IMR-90 (cell line): ENCODE measurements around the gene C10orf90. TPM values are rescaled to one million over a fixed set of nuclear protein-coding genes. Genes with fewer than 3 reads are reported as not detected.

ENCODE experiments used
- ATAC-seq: fragments of 200-7000 bp; cut with Tn5 transposase; 2 replicates; pipeline ENCODE4 v1.9.1; 2020; ENCODE audit warnings: low read depth, mild to moderate bottlenecking, moderate library complexity
- BruUV-seq: library from RNA; stranded (reverse); fragments of 400-500 nt; replicated peaks from 2 replicates; lab custom pipeline; 2021; lab: Mats Ljungman, UMichigan
- CTCF ChIA-PET: fragments of 300-600 bp; formaldehyde crosslinking; extraction: SDS; loops from one replicate; lab custom pipeline; 2021; ENCODE audit warnings: antibody characterized with exemption; lab: Yijun Ruan, JAX
- POLR2A ChIA-PET: fragments of 300-600 bp; sonication (Branson Sonifier 250); formaldehyde crosslinking; loops from one replicate; lab custom pipeline; 2022; ENCODE audit warnings: antibody characterized with exemption; ENCODE audit not compliant: unreplicated experiment; lab: Charles Lee
- DNase-seq: peaks from one replicate; pipeline ENCODE4 v3.0.0; 2013
- H2AFZ ChIP-seq: replicated peaks from 2 replicates; pipeline ENCODE3; 2013; ENCODE audit warnings: low read length, mild to moderate bottlenecking; ENCODE audit not compliant: poor library complexity
- H2AK5ac ChIP-seq: 2 replicates; pipeline ENCODE4 v1.6.1; 2013; ENCODE audit warnings: low read depth, low read length, inconsistent platforms
- H2AK9ac ChIP-seq: replicated peaks from 2 replicates; pipeline ENCODE3; 2013; ENCODE audit warnings: mild to moderate bottlenecking, low read depth, low read length, moderate library complexity; ENCODE audit not compliant: poor library complexity
- H2BK120ac ChIP-seq: 2 replicates; pipeline ENCODE4 v1.6.1; 2013; ENCODE audit warnings: low read depth, low read length, inconsistent platforms
- H2BK15ac ChIP-seq: 3 replicates; pipeline ENCODE4 v1.6.1; 2013; ENCODE audit warnings: low read depth, low read length, inconsistent platforms
- H2BK20ac ChIP-seq: 2 replicates; pipeline ENCODE4 v1.6.1; 2013; ENCODE audit warnings: low read depth, mild to moderate bottlenecking, inconsistent platforms, low read length, moderate library complexity
- H2BK5ac ChIP-seq: 2 replicates; pipeline ENCODE4 v1.6.1; 2013; ENCODE audit warnings: mild to moderate bottlenecking, low read depth, low read length, inconsistent platforms; ENCODE audit not compliant: poor library complexity, severe bottlenecking
- H3K14ac ChIP-seq: replicated peaks from 2 replicates; pipeline ENCODE4 v1.6.1; 2013; ENCODE audit warnings: low read depth, low read length, inconsistent platforms
- H3K18ac ChIP-seq: 2 replicates; pipeline ENCODE4 v1.6.1; 2013; ENCODE audit warnings: low read depth, low read length, control low read depth
- H3K23ac ChIP-seq: 2 replicates; pipeline ENCODE4 v1.6.1; 2013; ENCODE audit warnings: low read depth, low read length, inconsistent platforms
- H3K27ac ChIP-seq: 2 replicates; pipeline ENCODE4 v1.5.1; 2013; ENCODE audit warnings: mild to moderate bottlenecking, control low read depth, low read length; ENCODE audit not compliant: insufficient read depth
- H3K27me3 ChIP-seq: 2 replicates; pipeline ENCODE4 v1.6.1; 2013; ENCODE audit warnings: low read length; ENCODE audit not compliant: control insufficient read depth, insufficient read depth
- H3K36me3 ChIP-seq: 2 replicates; pipeline ENCODE4 v1.6.1; 2013; ENCODE audit warnings: low read length, mixed read lengths; ENCODE audit not compliant: control insufficient read depth, insufficient read depth
- H3K4ac ChIP-seq: 2 replicates; pipeline ENCODE4 v1.6.1; 2013; ENCODE audit warnings: low read depth, low read length, inconsistent platforms
- H3K4me1 ChIP-seq: 2 replicates; pipeline ENCODE4 v1.6.1; 2013; ENCODE audit warnings: low read length, mixed read lengths; ENCODE audit not compliant: control insufficient read depth, insufficient read depth
- H3K4me2 ChIP-seq: 2 replicates; pipeline ENCODE4 v1.6.1; 2013; ENCODE audit warnings: low read depth, mild to moderate bottlenecking, control low read depth, low read length, moderate library complexity
- H3K4me3 ChIP-seq: 2 replicates; pipeline ENCODE4 v1.5.1; 2013; ENCODE audit warnings: low read depth, mild to moderate bottlenecking, control low read depth, low read length, moderate library complexity; ENCODE audit not compliant: insufficient read depth
- H3K56ac ChIP-seq: 2 replicates; pipeline ENCODE4 v1.6.1; 2013; ENCODE audit warnings: low read length, inconsistent platforms; ENCODE audit not compliant: insufficient read depth; ENCODE audit errors: extremely low read depth
- H3K79me1 ChIP-seq, 2 experiments: 2 replicates each; pipeline ENCODE4 v1.6.1; 2013; ENCODE audit warnings: low read length in 2 of 2, inconsistent platforms in 1 of 2, low read depth in 1 of 2
- H3K9ac ChIP-seq: 2 replicates; pipeline ENCODE4 v1.6.1; 2013; ENCODE audit warnings: low read depth, low read length, control low read depth
- H3K9me1 ChIP-seq: 2 replicates; pipeline ENCODE4 v1.6.1; 2013; ENCODE audit warnings: low read length, inconsistent platforms; ENCODE audit not compliant: insufficient read depth
- H3K9me3 ChIP-seq: 2 replicates; pipeline ENCODE4 v1.6.1; 2013; ENCODE audit warnings: low read length; ENCODE audit not compliant: control insufficient read depth, insufficient read depth
- H4K20me1 ChIP-seq: 2 replicates; pipeline ENCODE4 v1.6.1; 2013; ENCODE audit warnings: low read length, inconsistent platforms; ENCODE audit not compliant: insufficient read depth
- H4K5ac ChIP-seq: 2 replicates; pipeline ENCODE4 v1.6.1; 2013; ENCODE audit warnings: mild to moderate bottlenecking, low read depth, low read length, control low read depth
- H4K8ac ChIP-seq, 2 experiments: 2 replicates each; pipeline ENCODE4 v1.6.1; 2013; ENCODE audit warnings: low read depth in 2 of 2, low read length in 2 of 2, control low read depth in 1 of 2, inconsistent platforms in 1 of 2
- H4K91ac ChIP-seq: 2 replicates; pipeline ENCODE4 v1.6.1; 2013; ENCODE audit warnings: low read depth, low read length, inconsistent platforms; ENCODE audit not compliant: insufficient read depth
- RAD21 ChIP-seq: IDR thresholded peaks from 2 replicates; pipeline ENCODE4 v1.6.1; 2012; ENCODE audit warnings: low read length, improper control_type of control experiment
- WGBS, 2 experiments: methylation state at CpG; one replicate each; pipeline versions ENCODE4 v1.1.5 to v1.1.7; 2013; ENCODE audit warnings: missing lambda C conversion rate in 2 of 2; ENCODE audit not compliant: insufficient read length in 1 of 2; ENCODE audit errors: extremely low coverage in 2 of 2; 5-methylcytosine and 5-hydroxymethylcytosine counted together
- dilution Hi-C: fragments of 300-500 bp; cut with HindIII; formaldehyde crosslinking; loops from one replicate; pipeline ENCODE4 v1.14.3; 2018; ENCODE audit warnings: low sequenced_read_pairs; ENCODE audit not compliant: unreplicated experiment
- in situ Hi-C: fragments of 300-500 bp; cut with MboI; formaldehyde crosslinking; loops from 3 replicates; pipeline ENCODE4 v1.14.3; 2019; ENCODE audit warnings: low sequenced_read_pairs, inconsistent platforms, mixed read lengths
- intact Hi-C: fragments of 100-400 bp; cut with micrococcal nuclease; formaldehyde crosslinking; loops from 2 replicates; pipeline ENCODE4 v1.10.0; 2022
- polyA plus RNA-seq, 3 experiments: library from polyadenylated mRNA; depleted of rRNA; stranded (reverse); fragments of >200 nt; gene quantifications; 2 replicates each; pipeline ENCODE4 v1.2.3, GENCODE V29; 2012; ENCODE audit warnings: low replicate concordance in 1 of 3
- total RNA-seq: library from RNA; depleted of rRNA; stranded (reverse); fragments of >200 nt; gene quantifications from 2 replicates; pipeline ENCODE4 v1.2.3, GENCODE V29; 2012

The C10orf90 gene
- total and polyA plus RNA-seq, 2 of the 4 experiments (the other 2 are of a cell fraction), result 0.05 to 0.18 TPM

GRCh38 chr10:126683466-126683865, 13.0 kb upstream of the C10orf90 start:
- no peak overlapping the region for H3K27ac ChIP-seq
- no peak overlapping the region for H3K56ac ChIP-seq
- H4K91ac ChIP-seq, result no peak overlapping the region
- H3K4me1 ChIP-seq, result no peaks in the 10 kb centered on the region
- H3K9me3 ChIP-seq, result peaks cover 2% of the 10 kb centered on the region; the same call in 1 of the 2 replicates
- no peak overlapping the region for H3K18ac ChIP-seq
- H3K36me3 ChIP-seq, result no peaks in the 10 kb centered on the region
- H2AK9ac ChIP-seq, result no peak overlapping the region
- no peaks in the 10 kb centered on the region for H3K79me1 ChIP-seq
- no peaks in the 10 kb centered on the region for H4K20me1 ChIP-seq
- no peak for ATAC-seq
- dilution Hi-C loops, result no loop called here
- H4K5ac ChIP-seq, result no peak overlapping the region
- no peak overlapping the region for H2AK5ac ChIP-seq
- no peak overlapping the region for H3K4ac ChIP-seq
- no peak overlapping the region for H3K23ac ChIP-seq
- H3K4me3 ChIP-seq, result no peak overlapping the region
- no CpG with 5 or more reads among the region's 1 CpG for WGBS, 2 experiments
- intact Hi-C loops, result no loop called here
- H3K9me1 ChIP-seq, result no peaks in the 10 kb centered on the region
- ChIA-PET CTCF (no interaction called here), POLR2A (no interaction called here)
- H3K27me3 ChIP-seq, result no peaks in the 10 kb centered on the region
- no peak for DNase-seq
- no peak overlapping the region for H2BK15ac ChIP-seq
- no peak overlapping the region for H2BK5ac ChIP-seq
- H3K4me2 ChIP-seq, result no peak overlapping the region
- H2AFZ ChIP-seq, result no peak overlapping the region
- H3K9ac ChIP-seq, result no peak overlapping the region
- no peak for TF ChIP-seq RAD21
- in situ Hi-C loops, result no loop called here
- H4K8ac ChIP-seq, result no peak overlapping the region
- BruUV-seq, result no TSS peak
- H2BK120ac ChIP-seq, result no peak overlapping the region
- no peak overlapping the region for H3K14ac ChIP-seq
- no peak overlapping the region for H2BK20ac ChIP-seq
